GM12892 (cell line): ENCODE results near the gene LAMC2.

Experiments
- POLR2A ChIP-seq: IDR thresholded peaks from 2 replicates; pipeline ENCODE4 v1.6.1; 2011; ENCODE audit warnings: low read depth, low read length, control low read depth
- POLR2AphosphoS5 ChIP-seq: IDR thresholded peaks from 2 replicates; pipeline ENCODE4 v1.6.1; 2011; ENCODE audit warnings: low read depth, low read length, control low read depth

DNA sequence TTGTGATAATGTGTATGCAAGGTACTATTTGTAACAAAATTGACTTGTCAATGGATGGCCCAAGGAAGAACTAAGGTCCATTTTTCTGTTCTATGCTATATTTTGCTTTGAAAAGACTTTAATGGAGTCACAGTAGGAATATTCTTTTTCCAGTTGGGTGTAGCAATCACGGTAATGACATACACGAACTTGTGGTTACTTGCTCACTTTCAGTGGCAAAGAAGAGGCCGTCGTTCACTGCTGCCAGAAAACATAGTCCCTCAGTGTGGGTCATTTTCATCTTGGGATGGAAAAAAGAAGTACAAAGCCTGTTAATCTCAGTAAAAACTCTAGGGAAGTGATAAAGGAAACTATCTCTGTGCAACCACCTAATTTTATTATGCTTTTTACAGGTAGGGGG is 47.8 kb upstream of the LAMC2 start:
- TF ChIP-seq POLR2A = no peak
- no peak for TF ChIP-seq POLR2AphosphoS5
